NB4 (cell line): ENCODE results near the gene SGPL1.

ENCODE experiments used
- CTCF ChIP-seq: IDR thresholded peaks from one replicate; pipeline ENCODE4 v1.5.1; 2012; ENCODE audit warnings: low read depth, low read length
- POLR2A ChIP-seq: IDR thresholded peaks from 2 replicates; pipeline ENCODE4 v1.6.1; 2011; ENCODE audit warnings: mild to moderate bottlenecking; ENCODE audit not compliant: insufficient read length; ENCODE audit errors: extremely low read depth

- no peak for TF ChIP-seq CTCF
- TF ChIP-seq POLR2A, result peak; percentile 60
These were observed 72.4 kb downstream of the SGPL1 start, which contains the start of gene PCBD1 for GRCh38 chr10:70887804-70888800.
